H9 (cell line): ENCODE measurements around the gene PLXND1. TPM values are rescaled to one million over a fixed set of nuclear protein-coding genes. Genes with fewer than 3 reads are reported as not detected.
A peak's percentile ranks its signal among the peaks of the same experiment; 100 is the strongest.
"Not testable (repeated sequence)": the region's sequence is repeated elsewhere in the genome, so short reads cannot be mapped to it uniquely, and the experiment has no call there.

Experiments
- DNase-seq: peaks from one replicate; pipeline ENCODE4 v3.0.0-alpha.2; 2017
- H2AFZ ChIP-seq: one replicate; pipeline ENCODE4 v1.6.1; 2013; ENCODE audit warnings: mild to moderate bottlenecking, low read length, control low read depth, moderate library complexity
- H2AK5ac ChIP-seq: 2 replicates; pipeline ENCODE4 v1.6.1; 2013; ENCODE audit warnings: low read length, control low read depth, mixed read lengths; ENCODE audit not compliant: insufficient read length
- H2BK120ac ChIP-seq: one replicate; pipeline ENCODE4 v1.6.1; 2013; ENCODE audit warnings: low read depth, mild to moderate bottlenecking, low read length, control low read depth, inconsistent platforms; ENCODE audit not compliant: poor library complexity, severe bottlenecking
- H2BK12ac ChIP-seq: 2 replicates; pipeline ENCODE4 v1.6.1; 2013; ENCODE audit warnings: low read length, control low read depth, mixed read lengths, low read depth; ENCODE audit not compliant: insufficient read length
- H2BK15ac ChIP-seq: 2 replicates; pipeline ENCODE4 v1.6.1; 2013; ENCODE audit warnings: low read depth, low read length, control low read depth
- H2BK20ac ChIP-seq: one replicate; pipeline ENCODE4 v1.6.1; 2013; ENCODE audit warnings: low read depth, mild to moderate bottlenecking, low read length, control low read depth, inconsistent platforms; ENCODE audit not compliant: poor library complexity, severe bottlenecking
- H2BK5ac ChIP-seq: 2 replicates; pipeline ENCODE4 v1.6.1; 2013; ENCODE audit warnings: low read length, control low read depth, mixed read lengths; ENCODE audit not compliant: insufficient read length
- H3K14ac ChIP-seq: 2 replicates; pipeline ENCODE4 v1.6.1; 2013; ENCODE audit warnings: low read length, control low read depth; ENCODE audit not compliant: insufficient read depth
- H3K18ac ChIP-seq: 2 replicates; pipeline ENCODE4 v1.6.1; 2013; ENCODE audit warnings: low read depth, mild to moderate bottlenecking, mixed read lengths, low read length, control low read depth; ENCODE audit not compliant: insufficient read length
- H3K23ac ChIP-seq: 2 replicates; pipeline ENCODE4 v1.6.1; 2013; ENCODE audit warnings: low read length, control low read depth, mixed read lengths, low read depth; ENCODE audit not compliant: insufficient read length
- H3K23me2 ChIP-seq: 2 replicates; pipeline ENCODE4 v1.6.1; 2013; ENCODE audit warnings: low read depth, mild to moderate bottlenecking, mixed read lengths, low read length, control low read depth; ENCODE audit not compliant: insufficient read length, poor library complexity, severe bottlenecking
- H3K27ac ChIP-seq: 2 replicates; pipeline ENCODE4 v1.5.1; 2013; ENCODE audit warnings: low read length, control low read depth, mixed read lengths, low read depth; ENCODE audit not compliant: insufficient read length
- H3K27me3 ChIP-seq: 2 replicates; pipeline ENCODE4 v1.6.1; 2013; ENCODE audit warnings: low read length, control low read depth, inconsistent platforms; ENCODE audit not compliant: insufficient read depth
- H3K4ac ChIP-seq: 2 replicates; pipeline ENCODE4 v1.6.1; 2013; ENCODE audit warnings: low read depth, mild to moderate bottlenecking, control low read depth, inconsistent platforms, low read length, moderate library complexity
- H3K4me1 ChIP-seq: 2 replicates; pipeline ENCODE4 v1.6.1; 2013; ENCODE audit warnings: low read length, control low read depth, inconsistent platforms; ENCODE audit not compliant: insufficient read depth
- H3K4me2 ChIP-seq: 2 replicates; pipeline ENCODE4 v1.6.1; 2013; ENCODE audit warnings: low read length, control low read depth, mixed read lengths; ENCODE audit not compliant: insufficient read length, insufficient read depth
- H3K56ac ChIP-seq: 2 replicates; pipeline ENCODE4 v1.6.1; 2013; ENCODE audit warnings: low read depth, mild to moderate bottlenecking, mixed read lengths, low read length, control low read depth; ENCODE audit not compliant: insufficient read length
- H3K79me1 ChIP-seq: 2 replicates; pipeline ENCODE4 v1.6.1; 2013; ENCODE audit warnings: low read depth, mild to moderate bottlenecking, moderate library complexity, low read length, control low read depth, inconsistent platforms; ENCODE audit not compliant: insufficient read depth, poor library complexity, severe bottlenecking
- H3K79me2 ChIP-seq: 2 replicates; pipeline ENCODE4 v1.6.1; 2013; ENCODE audit warnings: low read length, control low read depth, inconsistent platforms; ENCODE audit not compliant: insufficient read depth
- H3K9ac ChIP-seq: 2 replicates; pipeline ENCODE4 v1.6.1; 2013; ENCODE audit warnings: low read length, control low read depth, mixed read lengths; ENCODE audit not compliant: insufficient read length; ENCODE audit errors: extremely low read depth
- H3K9me3 ChIP-seq: one replicate; pipeline ENCODE4 v1.6.1; 2013; ENCODE audit warnings: low read depth, low read length, inconsistent platforms; ENCODE audit not compliant: control insufficient read depth
- H3T11ph ChIP-seq: one replicate; pipeline ENCODE4 v1.6.1; 2013; ENCODE audit warnings: mild to moderate bottlenecking, low read length, control low read depth, inconsistent platforms
- H4K20me1 ChIP-seq: one replicate; pipeline ENCODE4 v1.6.1; 2013; ENCODE audit not compliant: control insufficient read depth, insufficient read length, insufficient read depth
- H4K5ac ChIP-seq: 2 replicates; pipeline ENCODE4 v1.6.1; 2013; ENCODE audit warnings: low read depth, mild to moderate bottlenecking, mixed read lengths, low read length, control low read depth; ENCODE audit not compliant: insufficient read length
- H4K8ac ChIP-seq: replicated peaks from 2 replicates; pipeline ENCODE4 v1.6.1; 2013; ENCODE audit warnings: low read length, control low read depth, mixed read lengths, low read depth; ENCODE audit not compliant: insufficient read length
- H4K91ac ChIP-seq: 2 replicates; pipeline ENCODE4 v1.6.1; 2013; ENCODE audit warnings: low read depth, mild to moderate bottlenecking, moderate library complexity, mixed read lengths, low read length, control low read depth; ENCODE audit not compliant: insufficient read length
- H3K27ac Mint-ChIP-seq, 3 experiments: 2 replicates in 2 of 3; 3 replicates in 1 of 3; pipeline ENCODE4 v1.8.0; 2020 to 2021; ENCODE audit warnings: mixed read lengths in 3 of 3, mild to moderate bottlenecking in 1 of 3, moderate library complexity in 1 of 3
- H3K27me3 Mint-ChIP-seq: 2 replicates; pipeline ENCODE4 v1.8.0; 2021; ENCODE audit warnings: low read depth, mild to moderate bottlenecking, moderate library complexity, mixed read lengths
- H3K36me3 Mint-ChIP-seq, 3 experiments: 2 replicates in 2 of 3; 3 replicates in 1 of 3; pipeline ENCODE4 v1.8.0; 2020 to 2021; ENCODE audit warnings: low read depth in 3 of 3, mixed read lengths in 3 of 3; ENCODE audit not compliant: insufficient read depth in 1 of 3
- H3K4me1 Mint-ChIP-seq, 2 experiments: 2 replicates each; pipeline ENCODE4 v1.8.0; 2020; ENCODE audit warnings: mixed read lengths in 2 of 2
- H3K4me3 Mint-ChIP-seq, 2 experiments: 2 replicates in 1 of 2; 3 replicates in 1 of 2; pipeline ENCODE4 v1.8.0; 2020 to 2021; ENCODE audit warnings: mild to moderate bottlenecking in 2 of 2, mixed read lengths in 2 of 2, moderate library complexity in 1 of 2
- H3K9me3 Mint-ChIP-seq, 2 experiments: 2 replicates in 1 of 2; 3 replicates in 1 of 2; pipeline ENCODE4 v1.8.0; 2020; ENCODE audit warnings: mild to moderate bottlenecking in 2 of 2, mixed read lengths in 2 of 2, moderate library complexity in 1 of 2
- WGBS: extraction: QIAGEN DNeasy Blood & Tissue Kit; methylation state at CpG from one replicate; pipeline ENCODE4 v1.1.7; 2013; ENCODE audit warnings: missing lambda C conversion rate, low lambda C conversion rate, mixed read lengths; ENCODE audit not compliant: insufficient read length; ENCODE audit errors: extremely low coverage; 5-methylcytosine and 5-hydroxymethylcytosine counted together
- total RNA-seq: library from RNA; stranded (reverse); gene quantifications from 2 replicates; pipeline ENCODE4 v1.2.1, GENCODE V29; 2021
- TF ChIP-seq, protein P1 (sequence below): fragments of 200-600 bp; sonication (generic); conservative IDR thresholded peaks from 3 replicates; pipeline ENCODE4 v1.8.0; 2021; ENCODE audit warnings: antibody characterized with exemption, mild to moderate bottlenecking

The PLXND1 gene
- total RNA-seq, 1 experiment from 2014 or later, result 50.9 TPM

GRCh38 chr3:129611446-129611800, 4.9 kb upstream of the PLXND1 start:
- no peaks in the 10 kb centered on the region; a peak in 1 of 7 replicates for H3K36me3 Mint-ChIP-seq
- H4K5ac ChIP-seq, result no peak overlapping the region
- H2BK12ac ChIP-seq, result no peak overlapping the region
- no peak overlapping the region for H2BK20ac ChIP-seq
- no peak overlapping the region for H3K27ac Mint-ChIP-seq
- H3K18ac ChIP-seq, result no peak overlapping the region
- no peaks in the 10 kb centered on the region for H3K9me3 Mint-ChIP-seq
- peaks cover 15% of the 10 kb centered on the region for H3K27me3 Mint-ChIP-seq
- no peak overlapping the region for H2BK120ac ChIP-seq
- no peaks in the 10 kb centered on the region for H3K27me3 ChIP-seq
- H3K14ac ChIP-seq, result peak overlapping the region; percentile 17; the same call in 1 of the 2 replicates
- no peaks in the 10 kb centered on the region for H3K9me3 ChIP-seq
- peaks cover 6% of the 10 kb centered on the region for H3K23me2 ChIP-seq
- H4K20me1 ChIP-seq, result no peaks in the 10 kb centered on the region
- H3K79me2 ChIP-seq, result no peaks in the 10 kb centered on the region
- H3K23ac ChIP-seq, result no peak overlapping the region
- no peak overlapping the region for H3K9ac ChIP-seq
- no peak overlapping the region for H2AK5ac ChIP-seq
- H3K4me2 ChIP-seq, result no peak overlapping the region
- no peak overlapping the region for H3T11ph ChIP-seq
- TF ChIP-seq, protein P1, sequence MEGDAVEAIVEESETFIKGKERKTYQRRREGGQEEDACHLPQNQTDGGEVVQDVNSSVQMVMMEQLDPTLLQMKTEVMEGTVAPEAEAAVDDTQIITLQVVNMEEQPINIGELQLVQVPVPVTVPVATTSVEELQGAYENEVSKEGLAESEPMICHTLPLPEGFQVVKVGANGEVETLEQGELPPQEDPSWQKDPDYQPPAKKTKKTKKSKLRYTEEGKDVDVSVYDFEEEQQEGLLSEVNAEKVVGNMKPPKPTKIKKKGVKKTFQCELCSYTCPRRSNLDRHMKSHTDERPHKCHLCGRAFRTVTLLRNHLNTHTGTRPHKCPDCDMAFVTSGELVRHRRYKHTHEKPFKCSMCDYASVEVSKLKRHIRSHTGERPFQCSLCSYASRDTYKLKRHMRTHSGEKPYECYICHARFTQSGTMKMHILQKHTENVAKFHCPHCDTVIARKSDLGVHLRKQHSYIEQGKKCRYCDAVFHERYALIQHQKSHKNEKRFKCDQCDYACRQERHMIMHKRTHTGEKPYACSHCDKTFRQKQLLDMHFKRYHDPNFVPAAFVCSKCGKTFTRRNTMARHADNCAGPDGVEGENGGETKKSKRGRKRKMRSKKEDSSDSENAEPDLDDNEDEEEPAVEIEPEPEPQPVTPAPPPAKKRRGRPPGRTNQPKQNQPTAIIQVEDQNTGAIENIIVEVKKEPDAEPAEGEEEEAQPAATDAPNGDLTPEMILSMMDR, result no peak
- no peak overlapping the region for H2BK15ac ChIP-seq
- H3K27ac ChIP-seq, result no peak overlapping the region
- no peak overlapping the region; a peak in 1 of 5 replicates for H3K4me3 Mint-ChIP-seq
- no peak overlapping the region for H4K91ac ChIP-seq
- peaks cover 26 to 27% of the 10 kb centered on the region in 2 experiments for H3K4me1 Mint-ChIP-seq
- no peak overlapping the region for H3K4ac ChIP-seq
- no CpG with 5 or more reads among the region's 9 CpGs for WGBS
- no peak overlapping the region for H4K8ac ChIP-seq
- H2AFZ ChIP-seq, result no peak overlapping the region
- no peak for DNase-seq
- no peak overlapping the region for H3K56ac ChIP-seq
- H3K4me1 ChIP-seq, result peaks cover 2% of the 10 kb centered on the region
- no peaks in the 10 kb centered on the region for H3K79me1 ChIP-seq
- H2BK5ac ChIP-seq, result no peak overlapping the region

GRCh38 chr3:129610794-129611445, 4.4 kb upstream of the PLXND1 start:
- not testable (repeated sequence) for H3K79me2 ChIP-seq, H3K9me3 ChIP-seq, H2AK5ac ChIP-seq, H4K91ac ChIP-seq, H3K27ac Mint-ChIP-seq, H2AFZ ChIP-seq, H3K36me3 Mint-ChIP-seq, H3K4me2 ChIP-seq, H4K8ac ChIP-seq, H3K23me2 ChIP-seq, H2BK12ac ChIP-seq, H4K5ac ChIP-seq, H2BK120ac ChIP-seq, H3K4me1 ChIP-seq, H3K27ac ChIP-seq, H3K27me3 ChIP-seq, H2BK20ac ChIP-seq, H2BK15ac ChIP-seq, H4K20me1 ChIP-seq, H3K9me3 Mint-ChIP-seq, H2BK5ac ChIP-seq, H3K56ac ChIP-seq, H3K14ac ChIP-seq, H3K18ac ChIP-seq, DNase-seq, H3K23ac ChIP-seq, H3K9ac ChIP-seq, H3T11ph ChIP-seq, H3K79me1 ChIP-seq, H3K4ac ChIP-seq, H3K4me3 Mint-ChIP-seq
- no CpG with 5 or more reads among the region's 11 CpGs for WGBS
- H3K27me3 Mint-ChIP-seq, result peaks cover 15% of the 10 kb centered on the region
- peaks cover 26 to 27% of the 10 kb centered on the region in 2 experiments for H3K4me1 Mint-ChIP-seq
